Keratinocyte (primary cell): ENCODE data around the gene VEGFA.

Source experiments
- CTCF ChIP-seq, 3 experiments: IDR thresholded peaks in 1 of 3; conservative IDR thresholded peaks in 1 of 3; optimal IDR thresholded peaks in 1 of 3; 2 replicates in 2 of 3; 3 replicates in 1 of 3; pipeline versions ENCODE3 to v1.5.1; 2011; ENCODE audit warnings: low read length in 3 of 3, mild to moderate bottlenecking in 3 of 3, moderate library complexity in 2 of 3, control low read depth in 1 of 3, inconsistent platforms in 1 of 3; ENCODE audit not compliant: insufficient read depth in 2 of 3; ENCODE audit errors: extremely low read depth in 1 of 3
- EZH2 ChIP-seq: IDR thresholded peaks from one replicate; pipeline ENCODE4 v1.6.1; 2012; ENCODE audit warnings: inconsistent platforms, mild to moderate bottlenecking, low read length, moderate library complexity

- TF ChIP-seq CTCF (optimal IDR thresholded peaks at IDR 0.05 in 1 of 3, IDR thresholded peaks at IDR 0.05 in 1 of 3, conservative IDR thresholded peaks at IDR 0.05 in 1 of 3; ENCODE audit: extremely low read depth in 1 of 3, insufficient read depth in 2 of 3, low read length in 3 of 3) (no peak), EZH2 (no peak)
Measured at GRCh38 chr6:43740961-43741764, 28.8 kb upstream of the VEGFA start.
